Mesothelial cell of epicardium (in vitro differentiated cells): Measurements from ENCODE around the gene KCNC1. TPM values are rescaled to one million over a fixed set of nuclear protein-coding genes. Genes with fewer than 3 reads are reported as not detected.

Experiments
- DNase-seq, 2 experiments: peaks; one replicate each; pipeline ENCODE4 v3.0.0; 2021; ENCODE audit warnings: low spot score in 2 of 2; ENCODE audit not compliant: unreplicated experiment in 2 of 2
- H3K27ac Mint-ChIP-seq: 2 replicates; pipeline ENCODE4 v1.8.0; 2021; ENCODE audit warnings: mixed read lengths
- H3K27me3 Mint-ChIP-seq: 2 replicates; pipeline ENCODE4 v1.8.0; 2021; ENCODE audit warnings: low read depth, mixed read lengths
- H3K36me3 Mint-ChIP-seq: 2 replicates; pipeline ENCODE4 v1.8.0; 2021; ENCODE audit warnings: mixed read lengths
- H3K4me1 Mint-ChIP-seq: 2 replicates; pipeline ENCODE4 v1.8.0; 2021; ENCODE audit warnings: mixed read lengths
- H3K4me3 Mint-ChIP-seq: 2 replicates; pipeline ENCODE4 v1.8.0; 2021; ENCODE audit warnings: mild to moderate bottlenecking, moderate library complexity, mixed read lengths
- H3K9me3 Mint-ChIP-seq: 2 replicates; pipeline ENCODE4 v1.8.0; 2021; ENCODE audit warnings: mixed read lengths
- total RNA-seq: library from RNA; stranded (reverse); gene quantifications from 3 replicates; pipeline ENCODE4 v1.2.1, GENCODE V29; 2021
- TF ChIP-seq, protein P1 (sequence below): fragments of 200-600 bp; sonication (generic); IDR thresholded peaks from one replicate; pipeline ENCODE4 v1.5.0; 2021; ENCODE audit warnings: antibody characterized with exemption; ENCODE audit not compliant: unreplicated experiment

KCNC1 gene
- total RNA-seq, 1 donor from 2014 or later = 0.20 TPM

GRCh38 chr11:17746096-17746495 lies 11.5 kb downstream of the KCNC1 start:
- no peaks in the 10 kb centered on the region for H3K4me1 Mint-ChIP-seq
- no peaks in the 10 kb centered on the region for H3K9me3 Mint-ChIP-seq
- peaks cover 44% of the 10 kb centered on the region for H3K27me3 Mint-ChIP-seq
- DNase-seq = no peak
- H3K4me3 Mint-ChIP-seq = no peak overlapping the region
- TF ChIP-seq, protein P1, sequence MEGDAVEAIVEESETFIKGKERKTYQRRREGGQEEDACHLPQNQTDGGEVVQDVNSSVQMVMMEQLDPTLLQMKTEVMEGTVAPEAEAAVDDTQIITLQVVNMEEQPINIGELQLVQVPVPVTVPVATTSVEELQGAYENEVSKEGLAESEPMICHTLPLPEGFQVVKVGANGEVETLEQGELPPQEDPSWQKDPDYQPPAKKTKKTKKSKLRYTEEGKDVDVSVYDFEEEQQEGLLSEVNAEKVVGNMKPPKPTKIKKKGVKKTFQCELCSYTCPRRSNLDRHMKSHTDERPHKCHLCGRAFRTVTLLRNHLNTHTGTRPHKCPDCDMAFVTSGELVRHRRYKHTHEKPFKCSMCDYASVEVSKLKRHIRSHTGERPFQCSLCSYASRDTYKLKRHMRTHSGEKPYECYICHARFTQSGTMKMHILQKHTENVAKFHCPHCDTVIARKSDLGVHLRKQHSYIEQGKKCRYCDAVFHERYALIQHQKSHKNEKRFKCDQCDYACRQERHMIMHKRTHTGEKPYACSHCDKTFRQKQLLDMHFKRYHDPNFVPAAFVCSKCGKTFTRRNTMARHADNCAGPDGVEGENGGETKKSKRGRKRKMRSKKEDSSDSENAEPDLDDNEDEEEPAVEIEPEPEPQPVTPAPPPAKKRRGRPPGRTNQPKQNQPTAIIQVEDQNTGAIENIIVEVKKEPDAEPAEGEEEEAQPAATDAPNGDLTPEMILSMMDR = no peak
- no peaks in the 10 kb centered on the region for H3K36me3 Mint-ChIP-seq
- no peak overlapping the region for H3K27ac Mint-ChIP-seq

DNA sequence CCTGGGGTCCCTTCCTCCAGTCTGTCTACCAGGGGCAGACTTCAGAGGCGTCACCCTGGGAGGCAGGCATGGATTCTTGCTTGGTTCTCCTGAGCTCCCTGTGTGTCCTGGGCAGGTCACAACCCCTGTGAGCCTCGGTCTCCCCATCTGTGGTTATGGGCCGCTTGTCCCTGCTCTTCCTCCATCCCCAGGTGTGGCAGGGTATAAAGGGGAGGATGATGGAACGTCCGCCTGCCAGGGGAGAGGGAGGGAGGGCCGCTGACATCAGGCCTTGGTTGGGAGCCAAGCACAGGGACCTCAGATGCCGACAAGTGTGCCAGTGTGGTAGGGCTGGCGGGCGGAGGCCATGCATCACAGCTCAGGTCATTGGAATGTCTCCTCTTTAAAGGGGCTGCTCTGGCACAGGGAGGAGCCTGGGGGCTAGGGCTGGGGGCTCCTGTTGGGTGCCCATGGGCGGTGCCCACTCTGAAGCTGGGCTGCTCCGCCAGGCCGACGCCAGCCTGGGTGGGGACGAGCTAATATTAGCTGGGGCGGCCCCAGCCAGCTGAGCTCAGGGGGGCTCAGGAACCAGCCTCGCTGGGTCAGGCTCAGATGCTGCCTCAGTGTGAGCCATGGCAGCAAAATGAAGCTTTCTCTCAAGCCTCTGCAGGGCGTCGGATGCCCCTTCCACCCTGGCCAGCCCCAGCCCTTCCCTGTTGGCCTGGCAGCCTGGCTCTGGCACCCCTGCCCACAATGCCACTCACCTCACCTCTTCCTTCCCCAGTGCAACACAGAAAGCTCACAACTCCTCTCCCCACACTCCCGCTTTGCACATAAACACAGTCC lies 12.8 kb downstream of the KCNC1 start:
- Mint-ChIP-seq H3K4me3 (no peak overlapping the region), H3K27ac (no peak overlapping the region)

GRCh38 chr11:17748044-17748443 lies 13.5 kb downstream of the KCNC1 start:
- Mint-ChIP-seq H3K36me3 (no peaks in the 10 kb centered on the region), H3K27ac (no peak overlapping the region), H3K27me3 (peaks cover 56% of the 10 kb centered on the region), H3K4me1 (no peaks in the 10 kb centered on the region), H3K9me3 (no peaks in the 10 kb centered on the region), H3K4me3 (no peak overlapping the region)
- no peak for DNase-seq
- TF ChIP-seq, protein P1 = no peak

More for the DNA sequence above, 12.8 kb downstream of the KCNC1 start:
- Mint-ChIP-seq H3K27me3 (peaks cover 53% of the 10 kb centered on the region), H3K9me3 (no peaks in the 10 kb centered on the region), H3K4me1 (no peaks in the 10 kb centered on the region), H3K36me3 (no peaks in the 10 kb centered on the region)
- TF ChIP-seq, protein P1 = no peak
- DNase-seq = no peak

DNA sequence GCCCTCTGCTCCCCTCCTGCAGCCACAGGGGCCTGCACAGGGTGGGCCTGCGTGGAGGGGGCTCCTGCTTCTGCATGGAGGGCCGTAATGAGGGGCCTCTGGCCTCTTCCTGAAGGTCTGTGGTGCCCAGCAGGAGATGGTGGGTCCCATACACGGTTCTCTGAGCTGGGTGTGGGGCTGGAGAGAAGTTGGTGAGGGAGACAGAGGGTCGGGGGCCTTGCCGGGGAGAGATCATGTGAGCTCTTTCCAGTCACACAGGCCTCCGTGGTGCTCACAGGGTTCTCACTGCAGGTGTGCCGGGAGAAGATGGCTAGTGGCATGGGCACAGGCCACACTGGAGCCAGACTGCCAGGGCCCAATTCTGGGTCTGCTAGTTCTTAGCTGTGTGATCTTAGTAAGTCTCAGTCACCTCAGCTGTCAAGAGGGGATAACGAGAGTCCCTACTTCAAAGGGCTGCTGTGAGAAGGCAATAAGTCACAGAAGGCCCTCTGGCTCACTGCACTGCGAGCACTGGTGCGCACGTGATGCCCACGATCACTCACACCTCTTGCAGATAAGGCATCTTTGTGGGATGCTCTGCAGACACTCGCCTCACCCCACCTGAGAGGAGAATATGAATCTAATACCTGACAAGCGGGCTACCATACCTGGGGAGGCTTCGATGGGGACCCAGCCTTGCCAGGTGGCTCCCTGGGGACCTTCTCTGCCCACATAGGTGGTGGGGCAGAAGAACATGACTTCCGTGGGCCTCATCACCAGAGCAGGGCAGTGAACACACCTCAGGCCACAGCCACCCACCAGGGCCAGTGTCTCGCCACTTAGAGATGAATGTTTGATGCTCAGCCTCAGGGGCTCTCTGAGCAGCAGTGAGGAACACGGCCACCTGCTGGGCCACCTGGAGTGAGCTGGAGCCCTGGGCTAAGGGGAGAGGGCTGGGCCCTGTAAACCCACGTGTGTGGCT lies 14.5 kb downstream of the KCNC1 start:
- Mint-ChIP-seq H3K36me3 (no peaks in the 10 kb centered on the region), H3K27me3 (peaks cover 59% of the 10 kb centered on the region), H3K4me1 (no peaks in the 10 kb centered on the region), H3K27ac (no peak overlapping the region), H3K9me3 (no peaks in the 10 kb centered on the region), H3K4me3 (no peak overlapping the region)
- no peak for DNase-seq
- TF ChIP-seq, protein P1 = no peak

DNA sequence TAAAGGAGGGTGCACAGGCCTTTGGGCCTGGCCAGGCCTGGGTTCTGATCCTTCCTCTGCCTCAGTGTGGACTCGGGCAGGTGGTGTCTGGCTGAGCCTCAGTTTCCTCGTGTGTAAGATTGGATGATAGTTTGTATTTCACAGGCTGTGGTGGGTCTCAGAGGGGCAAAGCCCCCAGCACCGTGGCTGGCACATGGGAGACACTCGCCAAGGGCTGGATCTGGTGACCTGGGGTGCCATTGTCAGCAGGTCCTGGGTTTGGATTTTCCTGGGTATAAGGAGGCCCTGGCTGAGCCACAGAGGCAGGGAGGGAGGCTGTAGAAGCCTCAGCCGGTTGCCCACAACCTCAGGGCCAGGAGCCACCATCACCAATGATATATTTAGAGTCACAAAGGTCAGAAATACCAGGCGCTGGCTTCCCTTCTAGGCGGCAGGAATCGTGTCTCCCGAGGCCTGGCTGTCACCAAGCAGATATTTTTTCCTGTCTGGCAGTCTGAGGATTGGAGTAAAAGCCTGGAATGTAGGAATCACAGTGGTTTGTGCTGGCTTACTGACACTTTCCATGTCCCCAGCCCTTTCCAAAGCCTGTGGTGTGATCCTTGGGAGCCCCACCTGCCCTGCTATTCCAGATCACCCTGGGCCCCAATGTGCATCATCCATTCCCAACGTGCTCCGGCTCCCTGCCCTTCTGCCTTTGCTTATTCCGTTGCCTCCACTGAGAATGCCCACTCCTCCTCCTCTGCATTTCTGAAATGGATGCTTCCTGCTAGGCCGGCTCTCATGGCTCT lies 15.6 kb downstream of the KCNC1 start:
- DNase-seq = no peak
- H3K9me3 Mint-ChIP-seq = no peaks in the 10 kb centered on the region
- H3K27me3 Mint-ChIP-seq = peaks cover 65% of the 10 kb centered on the region
- H3K4me1 Mint-ChIP-seq = no peaks in the 10 kb centered on the region
- no peaks in the 10 kb centered on the region for H3K36me3 Mint-ChIP-seq
- H3K27ac Mint-ChIP-seq = no peak overlapping the region
- H3K4me3 Mint-ChIP-seq = no peak overlapping the region
- TF ChIP-seq, protein P1 = no peak
